Immature natural killer cell (primary cell): Measurements from ENCODE around the gene SLC25A45. TPM values are rescaled to one million over a fixed set of nuclear protein-coding genes. Genes with fewer than 3 reads are reported as not detected.
A peak's percentile ranks its signal among the peaks of the same experiment; 100 is the strongest.

ENCODE experiments used
- DNase-seq, 3 donors: peaks; one replicate each; pipeline ENCODE4 v3.0.0; 2022; ENCODE audit warnings: mixed read lengths in 1 of 3
- H3K27ac Mint-ChIP-seq, 6 donors: one replicate each; pipeline ENCODE4 v1.8.0; 2020; ENCODE audit warnings: mixed read lengths in 6 of 6, mild to moderate bottlenecking in 5 of 6, inconsistent platforms in 4 of 6, moderate library complexity in 3 of 6
- H3K27me3 Mint-ChIP-seq, 3 donors: one replicate each; pipeline ENCODE4 v1.8.0; 2020 to 2021; ENCODE audit warnings: low read depth in 3 of 3, mild to moderate bottlenecking in 3 of 3, mixed read lengths in 3 of 3, moderate library complexity in 3 of 3, inconsistent platforms in 1 of 3
- H3K36me3 Mint-ChIP-seq, 3 donors: one replicate each; pipeline ENCODE4 v1.8.0; 2020; ENCODE audit warnings: mixed read lengths in 3 of 3, inconsistent platforms in 2 of 3, mild to moderate bottlenecking in 2 of 3
- H3K4me1 Mint-ChIP-seq, 2 donors: one replicate each; pipeline ENCODE4 v1.8.0; 2020; ENCODE audit warnings: inconsistent platforms in 2 of 2, mild to moderate bottlenecking in 2 of 2, mixed read lengths in 2 of 2, moderate library complexity in 1 of 2
- H3K4me3 Mint-ChIP-seq, 5 donors: one replicate each; pipeline ENCODE4 v1.8.0; 2020; ENCODE audit warnings: mild to moderate bottlenecking in 5 of 5, mixed read lengths in 5 of 5, inconsistent platforms in 3 of 5, moderate library complexity in 3 of 5
- H3K9me3 Mint-ChIP-seq, 6 donors: one replicate each; pipeline ENCODE4 v1.8.0; 2020; ENCODE audit warnings: mild to moderate bottlenecking in 6 of 6, mixed read lengths in 6 of 6, inconsistent platforms in 4 of 6, moderate library complexity in 3 of 6
- polyA plus RNA-seq, 3 donors: library from polyadenylated mRNA; unstranded; fragments of 300-500 nt; fragmentation: Illumina TruSeq; gene quantifications; one replicate each; pipeline ENCODE4 v1.2.3, GENCODE V29; 2021

Gene SLC25A45
- polyA plus RNA-seq, 3 donors from 2014 or later: 4.5 to 16.0 (median 10.3) TPM

GRCh38 chr11:65366340-65366773 is 16.1 kb downstream of the SLC25A45 start:
- peak; percentile 64 to 70 (median 65) for DNase-seq
- no peaks in the 10 kb centered on the region for H3K36me3 Mint-ChIP-seq
- H3K27me3 Mint-ChIP-seq: peaks cover 3 to 8% (median 6%) of the 10 kb centered on the region in 3 donors
- H3K4me3 Mint-ChIP-seq: no peak overlapping the region
- no peak overlapping the region for H3K27ac Mint-ChIP-seq
- H3K4me1 Mint-ChIP-seq: peaks cover 8 to 9% of the 10 kb centered on the region in 2 donors
- H3K9me3 Mint-ChIP-seq: no peaks in the 10 kb centered on the region

GRCh38 chr11:65363770-65364169 is 18.7 kb downstream of the SLC25A45 start:
- Mint-ChIP-seq H3K9me3 (no peaks in the 10 kb centered on the region), H3K4me1 (peaks cover 8 to 9% of the 10 kb centered on the region in 2 donors), H3K27ac (no peak overlapping the region), H3K4me3 (no peak overlapping the region), H3K27me3 (peaks cover 0 to 6% (median 4%) of the 10 kb centered on the region in 3 donors), H3K36me3 (no peaks in the 10 kb centered on the region)
- no peak for DNase-seq

- Mint-ChIP-seq H3K4me3 (no peak overlapping the region), H3K36me3 (no peaks in the 10 kb centered on the region), H3K4me1 (peaks cover 8 to 9% of the 10 kb centered on the region in 2 donors), H3K9me3 (no peaks in the 10 kb centered on the region), H3K27me3 (peaks cover 0 to 8% (median 3%) of the 10 kb centered on the region in 3 donors), H3K27ac (peak overlapping the region in 5 of 6 donors; percentile 51 to 93 (median 83))
- no peak for DNase-seq
Observed at GRCh38 chr11:65362966-65363365, 19.5 kb downstream of the SLC25A45 start.

- Mint-ChIP-seq H3K27me3 (peaks cover 0 to 8% (median 3%) of the 10 kb centered on the region in 3 donors), H3K9me3 (no peaks in the 10 kb centered on the region), H3K27ac (peak overlapping the region; percentile 81 to 94 (median 85)), H3K4me3 (peak overlapping the region in 3 of 5 donors; percentile 20 to 59 (median 54)), H3K4me1 (peaks cover 8 to 9% of the 10 kb centered on the region in 2 donors), H3K36me3 (no peaks in the 10 kb centered on the region)
- DNase-seq: peak; percentile 47 to 57 (median 55)
Observed at GRCh38 chr11:65362320-65362931, 20.0 kb downstream of the SLC25A45 start.

GRCh38 chr11:65357856-65358356 is 24.5 kb downstream of the SLC25A45 start:
- DNase-seq: no peak
- no peaks in the 10 kb centered on the region for H3K36me3 Mint-ChIP-seq
- H3K27me3 Mint-ChIP-seq: peaks cover 5 to 21% (median 7%) of the 10 kb centered on the region in 3 donors
- H3K4me3 Mint-ChIP-seq: no peak overlapping the region
- H3K9me3 Mint-ChIP-seq: no peaks in the 10 kb centered on the region
- peaks cover 21 to 32% of the 10 kb centered on the region in 2 donors for H3K4me1 Mint-ChIP-seq
- H3K27ac Mint-ChIP-seq: no peak overlapping the region

- Mint-ChIP-seq H3K4me3 (peak overlapping the region in 4 of 5 donors; percentile 30 to 78 (median 70)), H3K4me1 (peaks cover 13 to 23% of the 10 kb centered on the region in 2 donors), H3K36me3 (peaks cover 0 to 11% (median 4%) of the 10 kb centered on the region in 3 donors), H3K27me3 (peaks cover 5 to 17% (median 7%) of the 10 kb centered on the region in 3 donors), H3K9me3 (no peaks in the 10 kb centered on the region), H3K27ac (no peak overlapping the region)
- no peak for DNase-seq
Observed at GRCh38 chr11:65356394-65356972, 26.0 kb downstream of the SLC25A45 start.

GRCh38 chr11:65355776-65356393 is 26.6 kb downstream of the SLC25A45 start:
- Mint-ChIP-seq H3K4me1 (peaks cover 13 to 23% of the 10 kb centered on the region in 2 donors), H3K4me3 (peak overlapping the region; percentile 84 to 94 (median 89)), H3K27ac (peak overlapping the region in 4 of 6 donors; percentile 47 to 87 (median 62)), H3K9me3 (no peaks in the 10 kb centered on the region), H3K36me3 (peaks cover 0 to 11% (median 4%) of the 10 kb centered on the region in 3 donors), H3K27me3 (peaks cover 5 to 17% (median 7%) of the 10 kb centered on the region in 3 donors)
- DNase-seq: no peak

- no peaks in the 10 kb centered on the region for H3K9me3 Mint-ChIP-seq
- peaks cover 13 to 23% of the 10 kb centered on the region in 2 donors for H3K4me1 Mint-ChIP-seq
- peaks cover 5 to 17% (median 7%) of the 10 kb centered on the region in 3 donors for H3K27me3 Mint-ChIP-seq
- H3K36me3 Mint-ChIP-seq: peaks cover 0 to 11% (median 4%) of the 10 kb centered on the region in 3 donors
- peak overlapping the region in 4 of 6 donors; percentile 82 to 87 (median 84) for H3K27ac Mint-ChIP-seq
- peak overlapping the region; percentile 84 to 94 (median 89) for H3K4me3 Mint-ChIP-seq
- peak; percentile 10 to 37 (median 28) for DNase-seq
Observed at GRCh38 chr11:65355013-65355775, 27.3 kb downstream of the SLC25A45 start.

GRCh38 chr11:65354265-65355012 is 28.0 kb downstream of the SLC25A45 start, which contains the start of gene TIGD3:
Gene TIGD3, plus strand, starts transcription at chr11:65354751. Its CDS starts 1,058 bp downstream, at chr11:65355809.
- Mint-ChIP-seq H3K36me3 (peaks cover 0 to 11% (median 4%) of the 10 kb centered on the region in 3 donors), H3K27me3 (peaks cover 5 to 17% (median 7%) of the 10 kb centered on the region in 3 donors), H3K27ac (peak within 1 kb of the TSS; percentile 41 to 87 (median 82)), H3K4me1 (peaks cover 13 to 23% of the 10 kb centered on the region in 2 donors), H3K4me3 (peak within 1 kb of the TSS; percentile 84 to 94 (median 89)), H3K9me3 (no peaks in the 10 kb centered on the region)
- peak; percentile 97 to 98 (median 97) for DNase-seq

GRCh38 chr11:65353900-65354264 is 28.6 kb downstream of the SLC25A45 start:
- Mint-ChIP-seq H3K4me1 (peaks cover 13 to 23% of the 10 kb centered on the region in 2 donors), H3K27me3 (peaks cover 5 to 17% (median 7%) of the 10 kb centered on the region in 3 donors), H3K9me3 (no peaks in the 10 kb centered on the region)

GRCh38 chr11:65353376-65353775 is 29.1 kb downstream of the SLC25A45 start:
- Mint-ChIP-seq H3K27ac (peak overlapping the region; percentile 41 to 84 (median 82)), H3K4me3 (peak overlapping the region; percentile 65 to 82 (median 75)), H3K36me3 (peaks cover 5 to 18% (median 10%) of the 10 kb centered on the region in 3 donors), H3K4me1 (peaks cover 13 to 23% of the 10 kb centered on the region in 2 donors), H3K9me3 (no peaks in the 10 kb centered on the region), H3K27me3 (peaks cover 5 to 17% (median 7%) of the 10 kb centered on the region in 3 donors)
- no peak for DNase-seq

More at GRCh38 chr11:65353900-65354264, 28.6 kb downstream of the SLC25A45 start:
- Mint-ChIP-seq H3K4me3 (peak overlapping the region; percentile 65 to 82 (median 75)), H3K27ac (peak overlapping the region; percentile 41 to 84 (median 82)), H3K36me3 (peaks cover 2 to 13% (median 5%) of the 10 kb centered on the region in 3 donors)
- DNase-seq: no peak

- Mint-ChIP-seq H3K4me3 (no peak overlapping the region), H3K27ac (peak overlapping the region in 1 of 6 donors; percentile 34)
Observed at GRCh38 chr11:65352783-65353182, 29.7 kb downstream of the SLC25A45 start.

More at GRCh38 chr11:65352783-65353182, 29.7 kb downstream of the SLC25A45 start:
- Mint-ChIP-seq H3K9me3 (no peaks in the 10 kb centered on the region), H3K36me3 (peaks cover 5 to 18% (median 10%) of the 10 kb centered on the region in 3 donors), H3K27me3 (peaks cover 5 to 15% (median 7%) of the 10 kb centered on the region in 3 donors), H3K4me1 (peaks cover 13 to 23% of the 10 kb centered on the region in 2 donors)
- DNase-seq: no peak
